IPS-NIHi11 (cell line): ENCODE data around the gene MLN.

ENCODE experiments used
- DNase-seq: peaks from one replicate; pipeline ENCODE4 v3.0.0; 2012; ENCODE audit warnings: mixed read lengths, low spot score

Gene MLN

GRCh38 chr6:33752646-33753015 lies 51.2 kb downstream of the MLN start:
- no peak for DNase-seq

GRCh38 chr6:33751771-33752645 lies 51.8 kb downstream of the MLN start:
- no peak for DNase-seq

- no peak for DNase-seq
Measured at GRCh38 chr6:33750244-33750991, 53.4 kb downstream of the MLN start.

GRCh38 chr6:33749401-33749800 lies 54.4 kb downstream of the MLN start:
- DNase-seq: no peak

- DNase-seq: no peak
Measured at GRCh38 chr6:33748841-33749240, 55.0 kb downstream of the MLN start.

GRCh38 chr6:33747823-33748222 lies 56.0 kb downstream of the MLN start:
- no peak for DNase-seq

GRCh38 chr6:33746651-33747100 lies 57.1 kb downstream of the MLN start, which contains the start of gene IP6K3:
Gene IP6K3, minus strand, starts transcription at chr6:33746905. Its CDS starts 11,429 bp downstream, at chr6:33735476.
- DNase-seq: no peak

- DNase-seq: peak; percentile 47
Measured at GRCh38 chr6:33746036-33746600, 57.7 kb downstream of the MLN start.

- DNase-seq: no peak
Measured at GRCh38 chr6:33745548-33745947, 58.3 kb downstream of the MLN start.

- DNase-seq: peak; percentile 31
Measured at GRCh38 chr6:33744895-33745546, 58.8 kb downstream of the MLN start.
